GM06990 (cell line): ENCODE data around the gene ZGPAT.
"Not testable (repeated sequence)": the region's sequence is repeated elsewhere in the genome, so short reads cannot be mapped to it uniquely, and the experiment has no call there.

Source experiments
- DNase-seq: peaks from one replicate; pipeline ENCODE4 v3.0.0-alpha.2; 2011; ENCODE audit not compliant: insufficient read length; ENCODE audit errors: extremely low read depth
- H3K27me3 ChIP-seq: replicated peaks from 2 replicates; pipeline ENCODE4 v1.6.0; 2011; ENCODE audit warnings: low read length; ENCODE audit not compliant: control insufficient read depth, insufficient read depth
- H3K36me3 ChIP-seq: 2 replicates; pipeline ENCODE4 v1.5.1; 2011; ENCODE audit warnings: low read length; ENCODE audit not compliant: control insufficient read depth, insufficient read depth
- H3K4me3 ChIP-seq: replicated peaks from 2 replicates; pipeline ENCODE4 v1.5.1; 2011; ENCODE audit warnings: low read depth, mild to moderate bottlenecking, control low read depth, low read length
- CTCF ChIP-seq: IDR thresholded peaks from 2 replicates; pipeline ENCODE4 v1.5.1; 2011; ENCODE audit warnings: low read length, control low read depth, mild to moderate bottlenecking, inconsistent platforms; ENCODE audit not compliant: insufficient read depth, poor library complexity, severe bottlenecking

ZGPAT gene

GRCh38 chr20:63665708-63666107 lies 42.1 kb upstream of the ZGPAT start:
- H3K27me3 ChIP-seq: no peaks in the 10 kb centered on the region
- H3K4me3 ChIP-seq: no peak overlapping the region
- peaks cover 32% of the 10 kb centered on the region for H3K36me3 ChIP-seq
- no peak for DNase-seq
- no peak for TF ChIP-seq CTCF

- no peak for DNase-seq
- Histone ChIP-seq H3K4me3 (no peak overlapping the region), H3K27me3 (no peaks in the 10 kb centered on the region), H3K36me3 (peaks cover 16% of the 10 kb centered on the region)
- no peak for TF ChIP-seq CTCF
These were observed 40.0 kb upstream of the ZGPAT start for GRCh38 chr20:63667858-63668257.

- Histone ChIP-seq H3K27me3 (no peaks in the 10 kb centered on the region), H3K36me3 (peaks cover 16% of the 10 kb centered on the region), H3K4me3 (no peak overlapping the region)
- DNase-seq: no peak
- no peak for TF ChIP-seq CTCF
These were observed 39.5 kb upstream of the ZGPAT start for GRCh38 chr20:63668351-63668750.

GRCh38 chr20:63671695-63672094 lies 36.1 kb upstream of the ZGPAT start:
- peaks cover 16% of the 10 kb centered on the region for H3K36me3 ChIP-seq
- H3K27me3 ChIP-seq, DNase-seq, H3K4me3 ChIP-seq: not testable (repeated sequence)

- no peaks in the 10 kb centered on the region for H3K27me3 ChIP-seq
- peaks cover 10% of the 10 kb centered on the region for H3K36me3 ChIP-seq
- DNase-seq: no peak
- no peak overlapping the region for H3K4me3 ChIP-seq
- no peak for TF ChIP-seq CTCF
These were observed 35.2 kb upstream of the ZGPAT start for GRCh38 chr20:63672666-63673065.

GRCh38 chr20:63673951-63674350 lies 33.9 kb upstream of the ZGPAT start:
- DNase-seq: no peak
- Histone ChIP-seq H3K36me3 (peaks cover 11% of the 10 kb centered on the region), H3K27me3 (no peaks in the 10 kb centered on the region), H3K4me3 (no peak overlapping the region)
- no peak for TF ChIP-seq CTCF
